ENCODE results near the gene PCNX4.

PCNX4 gene

GRCh38 chr14:60206249-60206670 is 114.5 kb downstream of the PCNX4 start:
- DNase-seq (ENCODE audit: low read depth): no peak

DNA sequence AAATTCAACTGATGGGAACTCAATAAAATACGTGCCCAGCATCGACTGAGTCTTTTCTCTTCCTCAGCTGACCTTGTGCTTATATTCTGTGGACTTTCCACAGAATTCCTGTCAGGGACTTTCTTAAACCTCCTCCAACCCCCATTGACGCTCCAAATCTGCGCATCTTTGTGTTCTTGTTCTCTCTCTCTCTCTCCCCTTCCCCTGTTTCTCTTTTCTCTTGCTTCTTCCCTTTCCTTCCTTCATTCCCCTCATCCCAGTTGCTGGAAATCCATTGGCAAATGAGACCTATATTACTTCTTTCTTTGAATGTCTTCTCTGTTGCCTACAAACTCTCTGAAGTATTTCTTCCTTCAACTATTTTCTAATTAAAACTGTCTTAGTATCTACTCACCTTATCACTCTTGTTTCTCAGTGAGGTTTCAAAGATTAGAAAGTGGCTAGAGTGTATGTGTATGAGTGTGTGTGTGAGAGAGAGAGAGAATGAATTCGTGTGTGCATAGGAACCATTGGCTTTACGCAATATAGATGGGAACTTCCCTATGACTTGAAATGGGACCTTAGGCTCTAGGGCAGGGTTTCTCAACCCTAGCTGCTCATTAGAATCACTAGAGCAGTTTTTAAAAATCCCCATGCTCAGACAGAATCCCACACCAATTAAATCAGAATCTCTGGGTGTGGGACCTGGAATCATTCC is 115.3 kb downstream of the PCNX4 start:
- DNase-seq (ENCODE audit: low read depth): no peak

- DNase-seq (ENCODE audit: low read depth): no peak
Observed at GRCh38 chr14:60210703-60211102, 119.0 kb downstream of the PCNX4 start.

DNA sequence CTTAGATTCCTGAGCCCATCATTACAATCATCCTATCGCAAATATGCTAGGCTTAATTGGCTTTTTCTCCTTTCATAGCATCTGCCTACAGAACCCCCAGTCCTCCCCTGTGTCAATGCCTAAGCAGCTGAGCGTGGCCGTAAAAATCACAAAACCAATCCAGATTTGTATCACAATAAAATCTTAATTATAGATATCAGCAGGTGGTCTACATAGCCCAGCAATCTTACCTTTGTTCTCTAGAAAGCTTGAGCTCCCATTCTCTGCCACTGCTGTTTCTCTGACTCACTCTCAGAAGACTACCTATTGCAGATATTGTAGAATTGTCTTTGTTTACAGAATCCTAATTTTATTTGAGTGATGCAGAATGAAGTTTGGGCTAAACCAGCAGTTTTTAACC is 119.4 kb downstream of the PCNX4 start:
- DNase-seq (ENCODE audit: low read depth): no peak

DNA sequence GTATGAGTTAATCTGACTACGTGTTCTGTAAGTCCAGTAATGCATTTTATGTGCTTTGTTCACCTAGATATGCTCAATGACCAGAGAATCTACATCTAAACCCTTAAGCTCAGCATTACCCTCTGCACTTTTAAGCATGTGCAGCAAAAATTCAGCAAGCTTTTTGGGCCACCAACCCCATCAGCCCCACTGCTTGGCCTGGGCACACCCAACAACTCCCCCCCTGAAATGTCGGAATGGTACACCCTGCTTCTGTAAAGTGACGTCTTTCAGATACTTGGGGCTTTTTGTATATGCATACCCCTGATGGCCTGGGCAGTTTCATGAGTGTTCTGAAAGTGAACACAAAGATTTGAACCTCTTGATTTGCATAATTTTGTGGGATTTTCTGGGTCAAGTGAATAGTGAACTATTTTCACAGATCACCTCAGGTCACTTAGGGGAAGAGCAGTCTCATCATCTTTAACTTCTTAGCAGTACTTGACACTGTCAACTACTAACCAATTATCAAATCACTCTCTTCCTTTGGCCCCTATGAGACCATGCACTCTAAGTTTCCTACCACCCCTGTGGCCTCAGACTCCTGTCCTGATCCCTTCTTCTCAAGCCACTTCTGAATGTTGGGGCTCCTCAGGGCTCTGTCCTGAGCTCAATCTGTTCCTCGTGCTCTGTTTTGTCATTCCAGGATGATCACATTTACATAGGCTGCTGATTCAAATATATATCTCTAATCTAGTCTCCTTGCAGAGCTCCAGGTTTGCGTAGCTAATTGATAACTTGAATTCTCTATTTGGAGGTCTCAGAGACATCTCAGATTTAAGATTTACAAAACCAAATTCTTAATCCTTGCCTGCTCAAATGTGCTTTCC is 121.0 kb downstream of the PCNX4 start:
- DNase-seq (ENCODE audit: low read depth): no peak

DNA sequence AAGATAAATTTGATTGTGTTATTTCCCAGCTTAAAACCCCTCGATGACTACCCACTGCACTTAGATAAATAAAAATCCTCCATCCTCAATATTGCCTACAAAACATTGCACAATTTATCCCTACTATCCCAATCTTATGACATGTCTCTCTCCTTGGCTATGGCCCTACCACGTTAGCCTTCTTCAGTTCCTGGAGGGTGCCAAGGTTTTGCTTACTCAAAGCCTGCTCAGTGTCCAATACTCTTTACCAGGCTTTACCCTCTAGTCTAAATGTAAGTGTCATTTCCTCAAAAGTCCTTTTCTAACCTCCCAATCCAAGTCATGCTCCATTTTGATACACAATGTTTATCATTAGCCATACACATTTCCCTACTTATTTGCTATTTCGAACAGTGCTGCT is 122.3 kb downstream of the PCNX4 start:
- no peak for DNase-seq (ENCODE audit: low read depth)

- DNase-seq (ENCODE audit: low read depth): no peak
Observed at GRCh38 chr14:60214415-60215126, 122.8 kb downstream of the PCNX4 start.

GRCh38 chr14:60215127-60215444 is 123.4 kb downstream of the PCNX4 start:
- no peak for DNase-seq (ENCODE audit: low read depth)

DNA sequence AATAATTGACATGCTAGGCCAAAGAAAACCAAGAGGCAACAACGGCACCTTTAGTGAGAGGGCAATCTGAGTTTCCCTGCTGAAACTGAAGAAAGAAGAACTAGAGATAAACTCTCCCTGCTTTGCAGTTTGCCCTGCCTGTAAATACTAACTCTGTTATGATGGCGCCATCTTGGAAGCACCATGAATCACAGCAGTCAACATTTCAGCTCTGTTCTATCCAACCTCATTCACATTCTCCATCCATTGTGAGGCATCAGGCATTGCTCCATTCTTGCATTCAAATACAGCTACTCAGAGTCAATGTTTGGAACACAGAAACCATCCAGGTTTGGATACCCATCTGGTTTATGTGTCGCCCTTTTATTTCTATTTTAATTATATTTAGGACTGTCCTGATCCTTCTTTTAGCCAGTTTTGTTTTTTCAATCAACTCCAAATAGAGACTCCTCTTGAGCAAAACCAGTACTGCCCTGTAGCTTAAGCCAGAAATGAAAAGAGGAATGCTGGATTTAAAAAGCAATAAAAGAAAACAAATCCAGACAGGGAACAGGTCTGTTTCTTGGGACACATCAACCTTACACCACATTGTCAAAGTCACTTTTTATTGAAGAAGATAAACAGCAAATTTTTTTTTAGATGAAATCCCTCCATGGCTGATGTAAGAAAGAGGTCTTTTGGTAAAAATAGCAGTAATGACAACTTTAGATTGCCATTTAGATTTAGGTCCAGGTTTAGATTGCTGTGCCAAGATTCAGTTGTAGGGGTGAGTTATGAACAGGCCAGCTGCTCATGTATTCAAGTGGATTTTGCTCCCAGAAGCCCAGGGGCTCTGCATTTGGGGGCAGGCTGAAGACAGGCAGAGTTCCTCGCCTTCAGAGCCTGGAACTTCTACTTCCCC is 124.0 kb downstream of the PCNX4 start:
- DNase-seq (ENCODE audit: low read depth): no peak

DNA sequence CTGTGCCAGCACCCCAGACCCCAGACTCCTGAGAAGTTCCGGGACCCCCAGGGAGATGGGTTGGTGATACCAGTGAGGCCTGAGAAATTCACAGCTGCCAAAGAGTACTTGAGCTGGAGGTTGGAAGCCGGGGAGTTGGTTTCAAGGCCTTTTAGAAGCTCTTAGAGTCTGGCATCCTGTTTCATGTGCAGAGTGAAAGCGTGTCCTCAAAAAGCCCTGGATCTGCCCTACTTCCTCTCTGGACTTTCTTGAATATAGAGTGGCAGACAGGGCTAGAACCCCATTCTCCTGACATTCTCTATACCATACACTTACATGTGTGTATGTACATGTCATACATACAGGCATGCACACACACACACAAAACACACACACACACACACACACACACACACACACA is 126.0 kb downstream of the PCNX4 start:
- no peak for DNase-seq (ENCODE audit: low read depth)

Data from stimulated activated CD4-positive, alpha-beta T cell treated with anti-CD3 and anti-CD28 coated beads, Interleukin-2, amount 100 ng/mL, for 4 hours (primary cell).